Endodermal cell (in vitro differentiated cells): ENCODE data around the gene USP12. TPM values are rescaled to one million over a fixed set of nuclear protein-coding genes. Genes with fewer than 3 reads are reported as not detected.

Experiments
- DNase-seq: peaks from one replicate; pipeline ENCODE4 v3.0.0-alpha.2; 2017
- H3K27ac ChIP-seq: 2 replicates; pipeline ENCODE4 v1.5.1; 2013; ENCODE audit warnings: mild to moderate bottlenecking, low read depth, low read length, moderate library complexity
- H3K27me3 ChIP-seq: 2 replicates; pipeline ENCODE4 v1.6.1; 2013; ENCODE audit warnings: mild to moderate bottlenecking, low read length, moderate library complexity; ENCODE audit not compliant: insufficient read depth, control insufficient read depth, poor library complexity, severe bottlenecking
- H3K36me3 ChIP-seq: 2 replicates; pipeline ENCODE4 v1.7.0; 2013; ENCODE audit warnings: mild to moderate bottlenecking, low read length, moderate library complexity; ENCODE audit not compliant: control insufficient read depth, insufficient read depth
- H3K4me1 ChIP-seq: one replicate; pipeline ENCODE4 v1.7.0; 2013; ENCODE audit warnings: low read length; ENCODE audit not compliant: control insufficient read depth, insufficient read depth
- H3K4me3 ChIP-seq: 2 replicates; pipeline ENCODE4 v1.5.1; 2013; ENCODE audit warnings: mild to moderate bottlenecking, low read length, moderate library complexity
- H3K9ac ChIP-seq: 2 replicates; pipeline ENCODE4 v1.6.1; 2013; ENCODE audit warnings: mild to moderate bottlenecking, low read length, moderate library complexity; ENCODE audit not compliant: poor library complexity, severe bottlenecking; ENCODE audit errors: extremely low read depth
- H3K9me3 ChIP-seq: 2 replicates; pipeline ENCODE4 v1.6.1; 2013; ENCODE audit warnings: mild to moderate bottlenecking, low read length, moderate library complexity; ENCODE audit not compliant: control insufficient read depth
- H3K27ac Mint-ChIP-seq: 2 replicates; pipeline ENCODE4 v1.8.0; 2020; ENCODE audit warnings: mixed read lengths
- H3K27me3 Mint-ChIP-seq: 2 replicates; pipeline ENCODE4 v1.8.0; 2021; ENCODE audit warnings: mild to moderate bottlenecking, mixed read lengths; ENCODE audit not compliant: insufficient read depth
- H3K36me3 Mint-ChIP-seq: 2 replicates; pipeline ENCODE4 v1.8.0; 2020; ENCODE audit warnings: low read depth, mixed read lengths
- H3K4me1 Mint-ChIP-seq: 2 replicates; pipeline ENCODE4 v1.8.0; 2020; ENCODE audit warnings: mixed read lengths
- H3K4me3 Mint-ChIP-seq: 2 replicates; pipeline ENCODE4 v1.8.0; 2020; ENCODE audit warnings: mild to moderate bottlenecking, moderate library complexity, mixed read lengths
- H3K9me3 Mint-ChIP-seq: 2 replicates; pipeline ENCODE4 v1.8.0; 2020; ENCODE audit warnings: mild to moderate bottlenecking, mixed read lengths
- WGBS, 2 experiments: methylation state at CpG; one replicate each; pipeline versions ENCODE4 v1.1.5 to v1.1.7; 2013; ENCODE audit warnings: missing lambda C conversion rate in 2 of 2, mixed read lengths in 1 of 2; ENCODE audit not compliant: insufficient coverage in 1 of 2, insufficient read length in 1 of 2; 5-methylcytosine and 5-hydroxymethylcytosine counted together
- total RNA-seq, 2 donors: library from RNA; stranded (reverse); fragmentation: NEBNext Ultra II Directional in 1 of 2; extraction: Animal tissue kit (Norgen Biotek cat#: 25700) in 1 of 2; gene quantifications; 2 replicates in 1 of 2; 3 replicates in 1 of 2; pipeline ENCODE4 v1.2.1, GENCODE V29; 2021
- TF ChIP-seq, protein P1 (sequence below): fragments of 200-600 bp; sonication (generic); conservative IDR thresholded peaks from 2 replicates; pipeline ENCODE4 v1.5.0; 2021; ENCODE audit warnings: antibody characterized with exemption, mild to moderate bottlenecking

USP12 gene
- total RNA-seq, 2 donors from 2014 or later, result 18.9 to 23.2 TPM

DNA sequence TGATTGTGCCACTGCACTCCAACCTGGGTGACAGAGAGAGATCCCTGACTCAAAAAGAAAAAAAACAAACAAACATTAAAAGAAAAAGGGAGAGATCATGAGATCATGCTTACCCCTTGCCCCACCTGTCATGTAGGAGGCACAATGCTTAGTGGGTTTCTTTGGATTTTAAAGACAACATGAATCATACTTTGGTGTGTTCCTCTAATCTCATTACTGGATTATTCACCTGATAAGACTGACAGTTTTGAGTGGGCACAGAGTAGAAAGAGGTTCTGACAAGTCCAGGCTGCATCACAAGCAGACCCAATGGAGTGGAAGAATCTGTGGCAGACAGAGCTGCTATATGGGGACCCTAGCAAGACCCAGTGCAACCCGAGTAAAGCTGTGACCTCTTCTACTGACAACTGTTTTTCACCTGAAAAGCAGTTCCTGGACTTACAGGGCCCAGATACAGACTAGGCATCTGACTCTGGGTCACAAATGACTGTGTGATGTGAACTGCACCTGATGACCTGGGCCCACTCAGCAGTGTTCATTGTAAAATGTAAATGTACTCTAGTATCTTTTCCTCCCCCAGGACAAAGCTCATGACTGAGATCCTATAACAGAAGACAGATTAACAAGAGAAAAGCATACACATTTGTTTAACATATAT, 28.9 kb upstream of the USP12 start:
- Mint-ChIP-seq H3K27ac (no peak overlapping the region), H3K4me1 (no peaks in the 10 kb centered on the region), H3K9me3 (peaks cover 1% of the 10 kb centered on the region), H3K36me3 (no peaks in the 10 kb centered on the region), H3K27me3 (no peaks in the 10 kb centered on the region), H3K4me3 (no peak overlapping the region)
- Histone ChIP-seq H3K9ac (no peak overlapping the region), H3K9me3 (no peaks in the 10 kb centered on the region), H3K27ac (no peak overlapping the region), H3K4me1 (no peaks in the 10 kb centered on the region), H3K36me3 (no peaks in the 10 kb centered on the region), H3K27me3 (no peaks in the 10 kb centered on the region), H3K4me3 (no peak overlapping the region)
- WGBS, 2 experiments, result 80 to 92% methylated on average over 1 of the region's 1 CpG
- no peak for DNase-seq
- TF ChIP-seq, protein P1, sequence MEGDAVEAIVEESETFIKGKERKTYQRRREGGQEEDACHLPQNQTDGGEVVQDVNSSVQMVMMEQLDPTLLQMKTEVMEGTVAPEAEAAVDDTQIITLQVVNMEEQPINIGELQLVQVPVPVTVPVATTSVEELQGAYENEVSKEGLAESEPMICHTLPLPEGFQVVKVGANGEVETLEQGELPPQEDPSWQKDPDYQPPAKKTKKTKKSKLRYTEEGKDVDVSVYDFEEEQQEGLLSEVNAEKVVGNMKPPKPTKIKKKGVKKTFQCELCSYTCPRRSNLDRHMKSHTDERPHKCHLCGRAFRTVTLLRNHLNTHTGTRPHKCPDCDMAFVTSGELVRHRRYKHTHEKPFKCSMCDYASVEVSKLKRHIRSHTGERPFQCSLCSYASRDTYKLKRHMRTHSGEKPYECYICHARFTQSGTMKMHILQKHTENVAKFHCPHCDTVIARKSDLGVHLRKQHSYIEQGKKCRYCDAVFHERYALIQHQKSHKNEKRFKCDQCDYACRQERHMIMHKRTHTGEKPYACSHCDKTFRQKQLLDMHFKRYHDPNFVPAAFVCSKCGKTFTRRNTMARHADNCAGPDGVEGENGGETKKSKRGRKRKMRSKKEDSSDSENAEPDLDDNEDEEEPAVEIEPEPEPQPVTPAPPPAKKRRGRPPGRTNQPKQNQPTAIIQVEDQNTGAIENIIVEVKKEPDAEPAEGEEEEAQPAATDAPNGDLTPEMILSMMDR, result no peak

DNA sequence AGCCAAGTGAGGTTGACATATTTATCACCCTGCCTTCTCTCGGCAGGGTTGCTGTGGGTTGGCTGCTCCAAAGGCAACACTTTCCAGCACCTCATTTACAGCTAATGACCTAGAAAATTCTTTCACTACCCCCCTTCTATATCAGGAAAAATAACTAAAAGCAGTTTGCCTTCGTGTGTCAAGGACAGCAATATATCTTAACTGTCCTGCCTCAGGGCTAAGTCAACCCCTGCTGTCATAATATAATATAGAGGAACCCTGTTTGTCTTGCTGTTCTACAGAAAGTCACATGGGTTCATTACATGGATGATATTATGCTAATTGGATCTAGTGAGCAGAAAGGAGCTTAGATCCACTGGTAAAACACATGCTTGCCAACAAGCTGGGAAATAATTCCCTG, 28.1 kb upstream of the USP12 start:
- TF ChIP-seq, protein P1, result no peak
- Mint-ChIP-seq H3K9me3 (peaks cover 1% of the 10 kb centered on the region), H3K4me1 (peaks cover 6% of the 10 kb centered on the region), H3K4me3 (no peak overlapping the region), H3K27ac (no peak overlapping the region), H3K36me3 (no peaks in the 10 kb centered on the region), H3K27me3 (no peaks in the 10 kb centered on the region)
- H3K4me1 ChIP-seq, result no peaks in the 10 kb centered on the region
- H3K36me3 ChIP-seq, result no peaks in the 10 kb centered on the region
- H3K27me3 ChIP-seq, result no peaks in the 10 kb centered on the region
- no peaks in the 10 kb centered on the region for H3K9me3 ChIP-seq
- H3K9ac ChIP-seq, result no peak overlapping the region
- H3K27ac ChIP-seq, result no peak overlapping the region
- no peak overlapping the region for H3K4me3 ChIP-seq
- WGBS, 2 experiments, result 91 to 100% methylated on average over 1 to 2 of the region's 2 CpGs
- no peak for DNase-seq

DNA sequence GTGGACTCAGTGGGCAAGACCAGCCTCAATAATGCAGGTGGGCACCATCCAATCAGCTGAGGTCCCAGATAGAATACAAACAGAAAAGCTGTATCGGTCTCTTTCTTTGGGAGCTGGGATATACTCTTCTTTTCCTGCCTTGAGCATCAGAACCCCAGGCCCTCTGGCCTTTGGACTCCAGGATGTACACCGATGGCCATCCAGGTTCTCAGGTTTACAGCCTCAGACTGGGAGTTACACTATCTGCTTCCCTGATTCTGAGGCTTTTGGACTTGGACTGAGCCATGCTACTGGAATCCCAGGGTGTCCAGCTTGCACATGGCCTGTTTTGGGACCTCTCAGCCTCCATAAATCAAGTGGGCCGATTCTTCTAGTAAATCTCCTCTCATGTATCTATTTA, 27.6 kb upstream of the USP12 start:
- DNase-seq, result no peak
- H3K27me3 Mint-ChIP-seq, result no peaks in the 10 kb centered on the region
- Histone ChIP-seq H3K9ac (no peak overlapping the region), H3K4me1 (no peaks in the 10 kb centered on the region), H3K4me3 (no peak overlapping the region), H3K27ac (no peak overlapping the region), H3K27me3 (no peaks in the 10 kb centered on the region), H3K9me3 (no peaks in the 10 kb centered on the region), H3K36me3 (no peaks in the 10 kb centered on the region)
- TF ChIP-seq, protein P1, result no peak
- H3K4me1 Mint-ChIP-seq, result peaks cover 6% of the 10 kb centered on the region
- 89 to 100% methylated on average over 1 to 3 of the region's 3 CpGs for WGBS, 2 experiments
- no peak overlapping the region for H3K27ac Mint-ChIP-seq
- no peak overlapping the region for H3K4me3 Mint-ChIP-seq
- no peaks in the 10 kb centered on the region for H3K36me3 Mint-ChIP-seq
- peaks cover 1% of the 10 kb centered on the region for H3K9me3 Mint-ChIP-seq
